HepG2 (cell line): Measurements from ENCODE around the gene HSCB. TPM values are rescaled to one million over a fixed set of nuclear protein-coding genes. Genes with fewer than 3 reads are reported as not detected.

Experiments used
- ATF7-NPFF ChIP-seq: sonication (generic); formaldehyde crosslinking; IDR thresholded peaks from 2 replicates; pipeline ENCODE4 v1.8.1; 2023; ENCODE audit warnings: mild to moderate bottlenecking, low read depth, missing genetic modification reagents, moderate library complexity
- HDAC6 ChIP-seq: fragments of 200-600 bp; sonication (generic); IDR thresholded peaks from 2 replicates; pipeline ENCODE4 v1.7.0; 2017; ENCODE audit warnings: mild to moderate bottlenecking, antibody characterized with exemption, low read length, low read depth
- HOXA9 ChIP-seq: sonication (generic); formaldehyde crosslinking; IDR thresholded peaks from 2 replicates; pipeline ENCODE4 v1.8.1; 2022; ENCODE audit warnings: missing genetic modification reagents, mild to moderate bottlenecking, moderate library complexity, borderline replicate concordance
- NRL ChIP-seq: sonication (generic); formaldehyde crosslinking; IDR thresholded peaks from 2 replicates; pipeline ENCODE4 v1.5.0; 2020; ENCODE audit warnings: missing genetic modification reagents, mild to moderate bottlenecking, moderate library complexity, borderline replicate concordance
- POLR2AphosphoS5 ChIP-seq: IDR thresholded peaks from 2 replicates; pipeline ENCODE4 v1.6.1; 2012; ENCODE audit warnings: low read depth, low read length
- POLR2G ChIP-seq: fragments of 200-400 bp; formaldehyde crosslinking; IDR thresholded peaks from 2 replicates; pipeline ENCODE4 v1.6.1; 2018; ENCODE audit warnings: mild to moderate bottlenecking, low read depth, low read length, moderate library complexity
- TAF15 ChIP-seq: fragments of 200-400 bp; formaldehyde crosslinking; IDR thresholded peaks from one replicate; pipeline ENCODE4 v1.6.1; 2018; ENCODE audit warnings: mild to moderate bottlenecking, low read depth, low read length; ENCODE audit not compliant: poor library complexity, severe bottlenecking
- XRCC5 ChIP-seq: fragments of 200-400 bp; formaldehyde crosslinking; optimal IDR thresholded peaks from 2 replicates; pipeline ENCODE3; 2017; ENCODE audit warnings: mild to moderate bottlenecking, low read length
- YY1 ChIP-seq: IDR thresholded peaks from 2 replicates; pipeline ENCODE4 v1.6.1; 2011; ENCODE audit warnings: low read length, low read depth, moderate library complexity, mild to moderate bottlenecking; ENCODE audit not compliant: insufficient read depth, insufficient replicate concordance
- ZKSCAN8 ChIP-seq: IDR thresholded peaks from 2 replicates; pipeline ENCODE4 v1.6.1; 2016; ENCODE audit warnings: borderline replicate concordance, missing genetic modification reagents, missing compliant biosample characterization
- ZNF136 ChIP-seq: sonication (generic); formaldehyde crosslinking; IDR thresholded peaks from 2 replicates; pipeline ENCODE4 v1.8.1; 2022; ENCODE audit warnings: low read depth, mild to moderate bottlenecking, moderate library complexity, missing genetic modification reagents
- ZNF225 ChIP-seq: sonication (generic); formaldehyde crosslinking; IDR thresholded peaks from 2 replicates; pipeline ENCODE4 v1.4.0; 2020; ENCODE audit warnings: mild to moderate bottlenecking, missing genetic modification reagents
- ZNF382 ChIP-seq: sonication (generic); formaldehyde crosslinking; IDR thresholded peaks from 2 replicates; pipeline ENCODE4 v1.5.0; 2020; ENCODE audit warnings: missing genetic modification reagents, mild to moderate bottlenecking, borderline replicate concordance
- ZNF530 ChIP-seq: sonication (generic); formaldehyde crosslinking; IDR thresholded peaks from 2 replicates; pipeline ENCODE4 v1.5.0; 2020; ENCODE audit warnings: low read depth, mild to moderate bottlenecking, missing genetic modification reagents
- ZNF552 ChIP-seq: sonication (generic); formaldehyde crosslinking; IDR thresholded peaks from 2 replicates; pipeline ENCODE4 v1.9.0; 2022; ENCODE audit warnings: missing genetic modification reagents, mild to moderate bottlenecking, borderline replicate concordance
- ZNF598 ChIP-seq: sonication (generic); formaldehyde crosslinking; IDR thresholded peaks from 2 replicates; pipeline ENCODE4 v1.5.1; 2020; ENCODE audit warnings: mild to moderate bottlenecking, missing genetic modification reagents, borderline replicate concordance
- polyA plus RNA-seq, 8 experiments: library from polyadenylated mRNA; depleted of rRNA in 3 of 8; stranded (reverse) in 7 of 8; unstranded in 1 of 8; fragments of >200 nt; fragmentation: Illumina TruSeq in 4 of 8; extraction: Trizol in 4 of 8; gene quantifications; 2 replicates each; pipeline versions ENCODE4 v1.2.1 to v1.2.3, GENCODE V29; 2011 to 2016; ENCODE audit warnings: low read depth in 4 of 8, missing spikeins in 1 of 8, mixed read lengths in 1 of 8; ENCODE audit not compliant: insufficient read depth in 1 of 8
- total RNA-seq, 5 experiments: library from RNA; depleted of rRNA; stranded (reverse); fragments of >200 nt; fragmentation: Illumina TruSeq; extraction: Trizol; gene quantifications; 2 replicates each; pipeline ENCODE4 v1.2.3, GENCODE V29; 2016; ENCODE audit warnings: low read depth in 1 of 5
- TF ChIP-seq, protein P1 (sequence below): sonication (generic); formaldehyde crosslinking; IDR thresholded peaks from 2 replicates; pipeline ENCODE4 v1.5.1; 2020; ENCODE audit warnings: mild to moderate bottlenecking, moderate library complexity, missing genetic modification reagents
- TF ChIP-seq, protein P2 (sequence below): sonication (generic); formaldehyde crosslinking; IDR thresholded peaks from 2 replicates; pipeline ENCODE4 v1.4.0; 2020; ENCODE audit warnings: missing genetic modification reagents, borderline replicate concordance
- TF ChIP-seq, protein P3 (sequence below): sonication (generic); formaldehyde crosslinking; IDR thresholded peaks from 2 replicates; pipeline ENCODE4 v1.8.0; 2022; ENCODE audit warnings: mild to moderate bottlenecking, missing genetic modification reagents, borderline replicate concordance
- TF ChIP-seq, protein P4 (sequence below): sonication (generic); formaldehyde crosslinking; IDR thresholded peaks from 2 replicates; pipeline ENCODE4 v1.9.0; 2021; ENCODE audit warnings: missing genetic modification reagents, borderline replicate concordance

HSCB gene
- total and polyA plus RNA-seq, 2 of the 13 experiments (the other 11 are each of a cell fraction or from before 2014, with no cell fraction given), result 15.4 to 20.9 TPM

DNA sequence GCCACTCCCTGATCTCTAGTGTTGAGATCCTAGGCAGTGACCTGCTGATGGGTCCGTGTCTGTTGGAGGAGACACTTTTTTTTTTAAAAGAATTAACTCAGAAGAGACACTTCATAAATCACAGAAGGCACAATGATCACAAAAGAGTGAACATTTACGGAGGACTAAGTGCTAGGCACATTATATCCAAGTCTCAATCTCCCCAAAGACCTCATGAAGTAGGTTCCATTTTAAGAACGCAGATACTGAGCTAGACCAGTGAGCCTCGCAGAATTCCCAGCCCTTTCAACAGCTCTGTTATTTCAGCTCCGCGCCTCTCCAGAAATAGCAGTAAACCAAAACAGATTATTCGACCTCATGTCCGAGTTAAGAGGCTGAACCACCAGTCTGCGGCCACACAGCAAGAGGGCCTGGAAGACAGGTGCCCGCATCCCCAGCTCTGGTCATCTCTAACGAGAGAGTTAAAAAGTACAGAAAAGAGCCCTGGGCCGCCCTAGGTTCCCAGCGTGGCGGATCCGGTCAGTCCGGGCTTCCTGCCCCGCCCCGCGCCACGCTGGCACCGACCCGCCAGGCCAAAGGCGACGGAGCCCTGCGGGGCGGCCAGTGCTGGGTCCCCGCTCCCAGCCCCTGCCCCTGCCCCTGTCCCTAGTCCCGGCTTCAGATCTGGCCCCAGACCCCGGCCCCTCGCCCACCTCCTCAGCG lies 57.9 kb downstream of the HSCB start (continued):
- TF ChIP-seq, protein P1, sequence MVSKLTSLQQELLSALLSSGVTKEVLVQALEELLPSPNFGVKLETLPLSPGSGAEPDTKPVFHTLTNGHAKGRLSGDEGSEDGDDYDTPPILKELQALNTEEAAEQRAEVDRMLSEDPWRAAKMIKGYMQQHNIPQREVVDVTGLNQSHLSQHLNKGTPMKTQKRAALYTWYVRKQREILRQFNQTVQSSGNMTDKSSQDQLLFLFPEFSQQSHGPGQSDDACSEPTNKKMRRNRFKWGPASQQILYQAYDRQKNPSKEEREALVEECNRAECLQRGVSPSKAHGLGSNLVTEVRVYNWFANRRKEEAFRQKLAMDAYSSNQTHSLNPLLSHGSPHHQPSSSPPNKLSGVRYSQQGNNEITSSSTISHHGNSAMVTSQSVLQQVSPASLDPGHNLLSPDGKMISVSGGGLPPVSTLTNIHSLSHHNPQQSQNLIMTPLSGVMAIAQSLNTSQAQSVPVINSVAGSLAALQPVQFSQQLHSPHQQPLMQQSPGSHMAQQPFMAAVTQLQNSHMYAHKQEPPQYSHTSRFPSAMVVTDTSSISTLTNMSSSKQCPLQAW (CRISPR knock-in tag), result no peak
- TF ChIP-seq ZNF552 (CRISPR knock-in tag) (no peak), NRL (CRISPR knock-in tag) (peak; percentile 56; the same call in 1 of the 2 replicates), ATF7-NPFF (no peak), YY1 (no peak), XRCC5 (no peak), TAF15 (peak; percentile 40), HDAC6 (no peak), ZNF530 (CRISPR knock-in tag) (no peak), ZNF225 (no peak), ZKSCAN8 (no peak), HOXA9 (CRISPR knock-in tag) (no peak), ZNF598 (CRISPR knock-in tag) (0 out of 2 replicates have a peak, but pooled peaks have one; percentile 0), ZNF136 (CRISPR knock-in tag) (no peak), POLR2AphosphoS5 (peak; percentile 20), POLR2G (peak; percentile 21; the same call in 1 of the 2 replicates), ZNF382 (CRISPR knock-in tag) (no peak)
- TF ChIP-seq, protein P2, sequence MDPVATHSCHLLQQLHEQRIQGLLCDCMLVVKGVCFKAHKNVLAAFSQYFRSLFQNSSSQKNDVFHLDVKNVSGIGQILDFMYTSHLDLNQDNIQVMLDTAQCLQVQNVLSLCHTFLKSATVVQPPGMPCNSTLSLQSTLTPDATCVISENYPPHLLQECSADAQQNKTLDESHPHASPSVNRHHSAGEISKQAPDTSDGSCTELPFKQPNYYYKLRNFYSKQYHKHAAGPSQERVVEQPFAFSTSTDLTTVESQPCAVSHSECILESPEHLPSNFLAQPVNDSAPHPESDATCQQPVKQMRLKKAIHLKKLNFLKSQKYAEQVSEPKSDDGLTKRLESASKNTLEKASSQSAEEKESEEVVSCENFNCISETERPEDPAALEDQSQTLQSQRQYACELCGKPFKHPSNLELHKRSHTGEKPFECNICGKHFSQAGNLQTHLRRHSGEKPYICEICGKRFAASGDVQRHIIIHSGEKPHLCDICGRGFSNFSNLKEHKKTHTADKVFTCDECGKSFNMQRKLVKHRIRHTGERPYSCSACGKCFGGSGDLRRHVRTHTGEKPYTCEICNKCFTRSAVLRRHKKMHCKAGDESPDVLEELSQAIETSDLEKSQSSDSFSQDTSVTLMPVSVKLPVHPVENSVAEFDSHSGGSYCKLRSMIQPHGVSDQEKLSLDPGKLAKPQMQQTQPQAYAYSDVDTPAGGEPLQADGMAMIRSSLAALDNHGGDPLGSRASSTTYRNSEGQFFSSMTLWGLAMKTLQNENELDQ, result no peak
- TF ChIP-seq, protein P3, sequence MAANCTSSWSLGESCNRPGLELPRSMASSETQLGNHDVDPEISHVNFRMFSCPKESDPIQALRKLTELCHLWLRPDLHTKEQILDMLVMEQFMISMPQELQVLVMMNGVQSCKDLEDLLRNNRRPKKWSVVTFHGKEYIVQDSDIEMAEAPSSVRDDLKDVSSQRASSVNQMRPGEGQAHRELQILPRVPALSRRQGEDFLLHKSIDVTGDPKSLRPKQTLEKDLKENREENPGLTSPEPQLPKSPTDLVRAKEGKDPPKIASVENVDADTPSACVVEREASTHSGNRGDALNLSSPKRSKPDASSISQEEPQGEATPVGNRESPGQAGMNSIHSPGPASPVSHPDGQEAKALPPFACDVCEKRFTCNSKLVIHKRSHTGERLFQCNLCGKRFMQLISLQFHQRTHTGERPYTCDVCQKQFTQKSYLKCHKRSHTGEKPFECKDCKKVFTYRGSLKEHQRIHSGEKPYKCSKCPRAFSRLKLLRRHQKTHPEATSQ, result no peak
- TF ChIP-seq, protein P4, sequence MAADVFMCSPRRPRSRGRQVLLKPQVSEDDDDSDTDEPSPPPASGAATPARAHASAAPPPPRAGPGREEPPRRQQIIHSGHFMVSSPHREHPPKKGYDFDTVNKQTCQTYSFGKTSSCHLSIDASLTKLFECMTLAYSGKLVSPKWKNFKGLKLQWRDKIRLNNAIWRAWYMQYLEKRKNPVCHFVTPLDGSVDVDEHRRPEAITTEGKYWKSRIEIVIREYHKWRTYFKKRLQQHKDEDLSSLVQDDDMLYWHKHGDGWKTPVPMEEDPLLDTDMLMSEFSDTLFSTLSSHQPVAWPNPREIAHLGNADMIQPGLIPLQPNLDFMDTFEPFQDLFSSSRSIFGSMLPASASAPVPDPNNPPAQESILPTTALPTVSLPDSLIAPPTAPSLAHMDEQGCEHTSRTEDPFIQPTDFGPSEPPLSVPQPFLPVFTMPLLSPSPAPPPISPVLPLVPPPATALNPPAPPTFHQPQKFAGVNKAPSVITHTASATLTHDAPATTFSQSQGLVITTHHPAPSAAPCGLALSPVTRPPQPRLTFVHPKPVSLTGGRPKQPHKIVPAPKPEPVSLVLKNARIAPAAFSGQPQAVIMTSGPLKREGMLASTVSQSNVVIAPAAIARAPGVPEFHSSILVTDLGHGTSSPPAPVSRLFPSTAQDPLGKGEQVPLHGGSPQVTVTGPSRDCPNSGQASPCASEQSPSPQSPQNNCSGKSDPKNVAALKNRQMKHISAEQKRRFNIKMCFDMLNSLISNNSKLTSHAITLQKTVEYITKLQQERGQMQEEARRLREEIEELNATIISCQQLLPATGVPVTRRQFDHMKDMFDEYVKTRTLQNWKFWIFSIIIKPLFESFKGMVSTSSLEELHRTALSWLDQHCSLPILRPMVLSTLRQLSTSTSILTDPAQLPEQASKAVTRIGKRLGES (CRISPR knock-in tag), result peak; percentile 76; the same call in 1 of the 2 replicates
